ENCODE results near the gene CENPS.

DNA sequence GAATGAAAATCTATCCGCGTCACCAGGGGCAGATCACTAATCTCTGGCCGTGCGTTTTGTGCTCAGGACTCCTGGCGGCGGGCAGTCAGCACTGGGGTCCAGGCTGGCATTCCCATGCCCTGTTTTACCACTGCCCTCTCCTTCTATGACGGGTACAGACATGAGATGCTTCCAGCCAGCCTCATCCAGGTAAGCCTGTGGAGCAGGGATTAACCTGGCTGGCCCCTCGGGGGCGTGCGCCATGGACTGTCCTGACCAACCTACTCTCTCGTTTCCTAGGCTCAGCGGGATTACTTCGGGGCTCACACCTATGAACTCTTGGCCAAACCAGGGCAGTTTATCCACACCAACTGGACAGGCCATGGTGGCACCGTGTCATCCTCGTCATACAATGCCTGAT, 10.9 kb upstream of the CENPS start:
- no peak for TF ChIP-seq CTCF (IDR thresholded peaks at IDR 0.05)
- TF ChIP-seq EZH2 (IDR thresholded peaks at IDR 0.05; ENCODE audit: borderline replicate concordance, insufficient read depth, low read depth, low read length, poor library complexity, severe bottlenecking), result no peak

All from B cell (primary cell).